Inferior parietal cortex (tissue), 1 donor: Measurements from ENCODE around the gene ZNF268.
A peak's percentile ranks its signal among the peaks of the same experiment; 100 is the strongest.

Source experiments
- DNase-seq: peaks from one replicate; pipeline ENCODE4 v3.0.0-alpha.2; 2016; ENCODE audit errors: extremely low spot score

The ZNF268 gene

GRCh38 chr12:133181238-133181959 lies at the start of gene ZNF268:
Gene ZNF268, plus strand, starts transcription at chr12:133181495. Its CDS starts 503 bp downstream, at chr12:133181998.
- peak; percentile 97 for DNase-seq

DNA sequence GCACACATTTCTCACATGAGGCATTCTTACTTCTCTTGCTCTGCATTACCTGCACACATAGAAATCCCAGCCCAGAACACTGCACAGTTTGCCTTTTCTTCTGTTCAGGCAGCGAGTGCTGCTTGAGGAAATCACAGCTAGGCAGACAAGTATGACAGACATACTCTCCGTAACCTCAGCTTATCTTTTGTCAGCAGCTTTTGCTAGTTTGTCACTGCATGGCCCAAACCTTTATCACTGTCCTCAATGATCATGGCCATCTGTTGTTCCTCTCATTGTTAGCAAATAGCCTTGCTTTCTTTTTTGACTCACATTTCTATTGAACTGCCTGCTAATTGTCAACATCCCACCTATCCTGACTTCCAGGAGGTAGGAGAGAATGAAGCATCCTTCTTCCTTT lies 45.5 kb upstream of the ZNF268 start:
- DNase-seq: no peak

GRCh38 chr12:133145981-133146380 lies 35.3 kb upstream of the ZNF268 start:
- no peak for DNase-seq

GRCh38 chr12:133156125-133156690 lies 25.1 kb upstream of the ZNF268 start:
- DNase-seq: no peak

- DNase-seq: no peak
Measured at GRCh38 chr12:133165776-133166175, 15.5 kb upstream of the ZNF268 start.

DNA sequence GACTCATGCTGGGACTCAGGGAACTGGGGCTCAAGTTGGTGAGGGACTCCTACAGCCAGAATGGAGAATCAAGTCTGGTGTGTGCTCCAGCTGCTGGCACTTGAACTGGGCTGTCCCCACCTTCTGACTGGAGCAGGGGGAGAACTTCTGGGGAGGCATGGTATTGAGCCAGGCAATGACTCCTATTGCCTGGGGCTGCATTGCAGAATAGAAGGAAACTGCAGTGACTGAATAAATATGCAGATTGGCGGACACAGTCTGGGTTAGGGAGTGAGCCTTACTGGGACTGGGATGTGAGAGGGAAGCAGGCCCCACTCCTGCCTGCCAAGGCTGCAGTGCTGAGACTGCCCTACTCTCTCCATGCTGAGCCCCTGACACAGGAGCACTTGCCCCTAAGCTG lies 8.8 kb upstream of the ZNF268 start:
- no peak for DNase-seq

DNA sequence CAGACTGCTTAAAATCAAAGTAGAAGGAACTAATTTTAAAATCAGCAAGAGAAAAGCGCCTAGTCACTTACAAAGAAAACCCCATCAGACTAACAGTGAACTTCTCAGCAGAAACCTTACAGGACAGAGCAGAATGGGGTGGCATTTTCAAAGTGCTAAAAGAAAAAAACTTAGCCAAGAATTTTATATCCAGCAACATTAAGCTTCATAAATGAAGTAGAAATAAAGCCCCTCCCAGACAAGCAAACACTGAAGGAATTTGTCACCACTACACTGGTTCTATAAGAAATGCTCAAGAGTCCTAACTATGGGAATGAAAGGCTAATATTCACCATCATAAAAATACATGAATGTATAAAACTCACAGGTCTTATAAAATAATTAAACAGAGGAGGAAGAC lies 6.4 kb upstream of the ZNF268 start:
- DNase-seq: no peak

GRCh38 chr12:133180669-133181068 lies 626 bp upstream of the ZNF268 start:
- DNase-seq: no peak

- no peak for DNase-seq
Measured at GRCh38 chr12:133190176-133190575, 8.9 kb downstream of the ZNF268 start.

- DNase-seq: no peak
Measured at GRCh38 chr12:133192847-133193246, 11.6 kb downstream of the ZNF268 start.

DNA sequence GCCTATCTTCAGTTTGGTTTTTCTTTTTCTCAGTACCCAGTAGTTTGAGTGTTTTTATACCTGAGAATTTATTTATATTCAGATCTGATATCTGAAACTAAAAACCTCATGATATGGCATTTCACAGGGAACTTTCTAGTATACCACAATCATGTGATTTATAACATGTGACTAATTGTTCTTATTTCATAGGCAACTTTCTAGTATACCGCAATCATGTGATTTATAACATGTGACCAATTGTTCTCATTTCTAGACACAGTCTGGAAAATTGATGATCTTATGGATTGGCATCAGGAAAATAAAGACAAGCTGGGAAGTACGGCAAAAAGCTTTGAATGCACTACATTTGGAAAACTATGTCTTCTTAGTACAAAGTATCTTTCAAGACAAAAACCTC lies 20.6 kb downstream of the ZNF268 start:
- no peak for DNase-seq

- DNase-seq: no peak
Measured at GRCh38 chr12:133202493-133203343, 21.4 kb downstream of the ZNF268 start.

DNA sequence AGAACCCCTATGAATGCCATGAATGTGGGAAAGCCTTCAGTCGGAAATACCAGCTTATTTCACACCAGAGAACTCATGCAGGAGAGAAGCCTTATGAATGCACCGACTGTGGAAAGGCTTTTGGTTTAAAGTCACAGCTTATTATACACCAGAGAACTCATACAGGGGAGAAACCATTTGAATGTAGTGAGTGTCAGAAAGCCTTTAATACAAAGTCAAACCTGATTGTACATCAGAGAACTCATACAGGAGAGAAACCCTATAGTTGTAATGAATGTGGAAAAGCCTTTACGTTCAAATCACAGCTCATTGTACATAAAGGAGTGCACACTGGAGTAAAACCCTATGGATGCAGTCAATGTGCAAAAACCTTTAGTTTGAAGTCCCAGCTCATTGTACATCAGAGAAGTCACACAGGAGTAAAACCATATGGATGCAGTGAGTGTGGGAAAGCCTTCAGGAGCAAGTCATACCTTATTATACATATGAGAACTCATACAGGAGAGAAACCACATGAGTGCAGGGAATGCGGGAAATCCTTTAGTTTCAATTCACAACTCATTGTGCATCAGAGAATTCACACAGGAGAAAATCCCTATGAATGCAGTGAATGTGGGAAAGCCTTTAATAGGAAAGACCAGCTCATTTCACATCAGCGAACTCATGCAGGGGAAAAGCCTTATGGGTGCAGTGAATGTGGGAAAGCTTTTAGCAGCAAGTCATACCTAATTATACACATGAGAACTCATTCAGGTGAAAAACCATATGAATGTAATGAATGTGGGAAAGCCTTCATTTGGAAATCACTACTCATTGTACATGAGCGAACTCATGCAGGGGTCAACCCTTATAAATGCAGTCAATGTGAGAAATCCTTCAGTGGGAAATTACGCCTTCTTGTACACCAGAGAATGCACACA lies 22.3 kb downstream of the ZNF268 start:
- DNase-seq: no peak

DNA sequence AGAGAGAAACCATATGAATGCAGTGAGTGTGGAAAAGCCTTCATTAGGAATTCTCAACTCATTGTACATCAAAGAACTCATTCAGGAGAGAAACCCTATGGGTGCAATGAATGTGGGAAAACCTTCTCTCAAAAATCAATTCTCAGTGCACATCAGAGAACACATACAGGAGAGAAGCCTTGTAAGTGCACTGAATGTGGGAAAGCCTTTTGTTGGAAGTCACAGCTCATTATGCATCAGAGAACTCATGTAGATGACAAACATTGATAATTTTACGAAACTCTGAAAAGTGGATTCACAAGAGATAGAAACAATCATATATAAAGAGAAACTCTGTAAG lies 22.9 kb downstream of the ZNF268 start:
- no peak for DNase-seq

- DNase-seq: no peak
Measured at GRCh38 chr12:133206390-133206789, 25.1 kb downstream of the ZNF268 start.

GRCh38 chr12:133215724-133216123 lies 34.4 kb downstream of the ZNF268 start:
- DNase-seq: no peak

- DNase-seq: no peak
Measured at GRCh38 chr12:133217219-133217618, 35.9 kb downstream of the ZNF268 start.

DNA sequence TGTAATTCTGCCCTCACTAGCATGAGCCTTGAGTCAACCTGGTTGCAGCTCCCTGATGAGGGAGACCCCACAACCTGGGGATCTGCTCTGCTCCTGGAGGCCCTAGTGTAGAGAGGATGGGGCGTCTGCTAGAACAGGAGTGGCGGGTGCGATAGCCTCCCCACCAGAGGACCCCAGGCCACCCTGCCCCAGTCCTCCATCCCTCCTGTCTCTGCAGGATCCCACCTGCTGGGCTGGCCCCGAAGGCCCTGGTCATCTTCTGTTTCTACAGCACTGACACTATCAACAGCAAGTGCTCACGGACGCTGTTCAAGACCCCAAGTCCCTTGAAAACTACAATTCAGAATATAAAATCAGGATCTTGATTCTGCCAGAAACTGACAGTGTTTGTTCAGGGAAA lies 39.2 kb downstream of the ZNF268 start:
- DNase-seq: no peak

DNA sequence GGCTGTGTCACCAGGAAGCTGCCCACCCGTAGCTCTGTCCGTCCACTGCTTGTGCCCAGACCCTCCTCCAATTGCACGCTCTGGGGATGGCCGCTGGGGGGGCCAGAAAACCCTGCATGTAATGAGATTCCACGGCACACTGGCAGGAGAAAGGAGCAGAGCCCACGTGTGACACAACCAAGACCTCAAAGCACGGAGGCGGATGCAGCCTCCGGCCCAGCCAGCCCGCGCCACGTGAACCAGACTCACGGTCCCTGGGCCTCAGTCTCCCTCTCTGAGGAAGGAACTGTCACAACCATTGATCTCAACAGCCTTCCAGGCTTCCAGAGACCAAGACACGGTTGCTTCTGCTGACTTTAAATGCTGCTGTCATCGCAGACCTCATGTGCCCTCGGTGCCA lies 39.9 kb downstream of the ZNF268 start:
- no peak for DNase-seq

DNA sequence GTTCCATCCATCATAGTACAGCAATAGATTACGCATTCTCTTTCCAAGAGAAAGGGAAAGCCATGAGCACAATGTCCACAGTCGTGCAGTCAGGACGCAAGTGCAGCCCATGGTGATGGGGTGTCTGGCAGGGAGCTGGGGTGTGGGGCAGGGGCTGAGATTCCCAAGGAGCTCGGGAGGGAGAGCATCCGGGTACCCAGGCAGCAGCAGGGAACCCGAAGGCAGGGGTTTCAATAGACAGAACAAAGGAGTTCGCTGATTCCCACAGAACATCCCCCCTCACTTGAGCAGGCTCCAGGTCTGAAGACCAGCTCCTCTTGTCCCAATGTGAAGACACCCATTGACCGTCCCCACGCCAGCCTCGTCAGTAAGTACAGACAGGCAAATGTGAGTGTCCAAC lies 40.9 kb downstream of the ZNF268 start:
- DNase-seq: no peak

GRCh38 chr12:133225527-133225926 lies 44.2 kb downstream of the ZNF268 start:
- DNase-seq: no peak

DNA sequence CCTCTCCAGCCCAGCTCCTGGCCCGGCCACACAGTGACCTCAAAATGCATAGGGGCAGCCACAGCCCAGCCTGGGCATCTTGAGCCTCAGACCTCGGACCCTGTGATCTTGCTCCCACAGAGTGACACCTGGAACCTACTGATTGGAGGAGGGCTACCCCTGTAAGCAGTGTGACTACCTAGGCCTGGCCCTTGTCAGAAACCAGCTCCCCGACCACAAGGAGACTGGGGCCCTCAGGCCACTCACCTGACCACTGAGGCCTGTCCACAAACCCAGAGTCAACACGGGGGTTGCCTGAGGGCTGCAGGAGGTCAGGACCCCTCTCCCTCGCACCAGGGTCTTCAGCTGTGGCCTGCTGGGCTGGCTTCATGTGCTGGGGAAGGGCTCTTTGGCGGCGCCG lies 45.4 kb downstream of the ZNF268 start:
- DNase-seq: no peak
